Umbilical cord (tissue), 2 donors: ENCODE results near the gene CFLAR. TPM values are rescaled to one million over a fixed set of nuclear protein-coding genes. Genes with fewer than 3 reads are reported as not detected.
"Not testable (repeated sequence)": the region's sequence is repeated elsewhere in the genome, so short reads cannot be mapped to it uniquely, and the experiment has no call there.

Source experiments
- DNase-seq: peaks from one replicate; pipeline ENCODE4 v3.0.0-alpha.2; 2015; ENCODE audit warnings: low spot score
- total RNA-seq: library from RNA; depleted of rRNA; stranded (reverse); fragments of >200 nt; gene quantifications from one replicate; pipeline ENCODE4 v1.2.3, GENCODE V29; 2014; ENCODE audit warnings: low replicate concordance; ENCODE audit not compliant: insufficient read depth

The CFLAR gene
- total RNA-seq, 1 donor from 2014 or later, result 103 TPM

DNA sequence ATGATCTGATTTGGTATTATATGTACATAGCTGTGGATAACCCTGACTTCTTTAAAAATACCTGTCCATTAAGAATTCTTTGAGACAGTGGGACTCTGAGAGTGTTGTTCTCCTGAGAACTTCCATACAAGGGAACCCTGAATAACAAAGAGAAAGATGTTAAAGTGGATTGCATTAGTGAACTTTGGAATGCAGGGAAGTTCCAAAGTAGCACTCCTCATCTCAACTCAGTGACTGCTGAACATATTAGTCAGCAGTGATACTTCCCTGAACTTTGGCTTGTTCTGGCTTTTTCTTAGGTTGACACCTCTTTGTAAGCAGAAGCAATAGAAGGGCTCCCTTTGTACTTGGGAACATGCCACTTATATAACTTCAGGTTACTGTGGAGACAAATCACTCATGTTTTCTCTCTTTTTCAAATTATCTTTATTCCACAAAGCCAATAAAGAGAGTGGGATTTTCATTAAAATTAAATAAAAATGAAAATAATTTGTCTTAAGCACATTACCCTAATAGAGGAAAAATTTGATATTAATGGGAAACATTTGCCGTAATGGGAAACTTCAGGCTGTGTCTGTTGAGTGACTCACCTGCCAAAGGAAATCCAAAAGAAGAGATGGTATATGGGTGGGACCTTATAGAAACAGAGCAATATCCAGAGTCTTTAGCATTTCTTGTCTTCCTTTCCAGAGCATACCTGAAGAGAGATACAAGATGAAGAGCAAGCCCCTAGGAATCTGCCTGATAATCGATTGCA, 33.3 kb downstream of the CFLAR start:
- DNase-seq, result no peak

DNA sequence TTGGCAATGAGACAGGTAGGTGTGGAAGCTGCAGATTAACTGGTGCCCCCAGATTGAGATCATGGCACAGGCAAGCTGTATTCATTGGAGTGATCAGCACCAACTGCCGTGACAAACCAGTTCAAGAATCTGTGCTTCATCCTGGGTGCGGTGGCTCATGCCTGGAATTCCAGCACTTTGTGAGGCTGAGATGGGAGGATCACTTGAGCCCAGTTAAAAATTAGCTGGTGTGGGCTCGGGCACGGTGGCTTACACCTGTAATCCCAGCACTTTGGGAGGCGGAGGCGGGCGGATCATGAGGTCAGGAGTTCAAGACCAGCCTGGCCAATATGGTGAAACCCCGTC, 33.8 kb downstream of the CFLAR start:
- not testable (repeated sequence) for DNase-seq

DNA sequence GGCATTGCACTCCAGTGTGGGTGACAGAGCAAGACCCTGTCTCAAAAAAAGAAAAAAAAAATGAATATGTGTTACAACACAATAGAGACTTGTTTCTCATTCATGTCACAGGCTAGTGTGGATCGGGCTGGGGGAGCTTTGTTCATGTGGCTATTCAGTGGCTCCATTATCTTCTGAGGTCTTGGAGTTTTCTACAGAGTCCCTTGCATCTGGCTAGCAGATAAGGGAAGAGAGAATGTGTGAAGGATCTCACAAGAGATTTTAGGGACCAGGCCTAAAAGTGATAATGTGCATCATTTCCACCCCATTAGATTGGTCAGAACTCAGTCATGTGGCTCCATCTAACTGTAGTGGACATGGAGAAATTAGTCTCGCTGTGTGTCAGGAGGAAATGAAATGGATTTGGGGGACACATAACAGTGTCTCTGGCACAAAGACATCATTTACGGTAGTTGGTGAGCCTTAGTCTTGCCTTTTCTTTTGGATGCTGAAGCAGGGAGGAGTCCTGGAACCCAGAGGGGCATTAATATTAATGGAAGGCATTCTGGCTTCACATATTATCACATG, 34.6 kb downstream of the CFLAR start:
- DNase-seq, result no peak

DNA sequence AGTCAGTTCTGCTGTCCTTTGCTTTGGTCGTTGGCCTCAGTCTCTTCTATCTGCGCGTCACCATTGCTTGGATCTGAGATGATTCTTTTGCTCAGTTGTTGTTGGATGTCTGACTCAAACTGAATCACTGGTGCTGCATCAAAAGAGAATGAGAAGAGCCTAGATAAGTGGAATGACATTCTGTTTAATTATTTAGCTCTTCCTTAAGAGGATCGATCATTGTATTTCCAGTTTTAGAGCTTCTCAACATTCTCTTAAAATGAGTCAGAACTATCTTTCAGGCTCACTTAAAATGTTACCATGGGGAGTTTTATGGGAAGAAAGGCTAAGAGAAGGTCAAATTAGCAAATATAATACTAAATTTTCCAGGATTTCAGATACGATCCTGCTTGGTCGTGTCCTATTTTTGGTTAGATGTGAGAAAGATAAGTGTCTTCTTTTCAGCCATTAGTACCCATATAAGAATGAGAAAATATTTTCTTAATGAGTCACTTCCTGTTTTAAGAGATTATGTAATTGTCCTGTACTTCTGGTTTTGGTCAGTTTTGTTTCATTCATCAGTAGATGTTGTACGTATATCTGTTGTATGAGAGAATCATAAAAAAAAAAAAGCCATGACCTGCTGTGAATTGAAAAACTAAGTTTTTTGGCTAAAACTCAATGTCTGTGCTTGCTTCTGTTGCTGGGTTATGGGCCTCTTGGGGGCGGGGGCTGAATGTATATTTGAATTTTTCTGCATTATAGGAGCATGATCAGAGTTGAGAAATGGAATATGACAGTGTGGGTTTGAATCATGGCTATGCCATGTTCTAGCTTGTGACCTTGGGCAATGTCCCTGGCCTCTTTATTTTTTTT, 35.4 kb downstream of the CFLAR start:
- no peak for DNase-seq

DNA sequence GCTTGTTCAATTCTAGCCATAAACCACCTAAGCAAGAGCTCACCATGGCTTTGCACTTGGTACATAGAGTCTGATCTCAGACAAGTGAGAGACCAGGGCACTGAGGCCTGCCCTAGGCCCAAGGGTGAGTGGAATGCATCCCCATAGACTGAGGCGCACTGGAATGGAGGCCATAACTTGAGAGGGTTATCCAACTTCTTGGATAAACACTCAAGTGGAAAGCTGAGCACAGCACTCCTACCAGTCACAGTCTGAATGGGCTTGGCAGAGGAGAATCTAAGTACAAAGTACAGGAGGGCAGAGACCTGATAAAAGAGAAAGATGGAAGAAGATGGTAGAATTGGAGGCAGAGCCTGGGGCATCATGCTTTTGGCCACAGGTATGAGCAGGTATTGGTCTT, 36.6 kb downstream of the CFLAR start:
- DNase-seq, result no peak

DNA sequence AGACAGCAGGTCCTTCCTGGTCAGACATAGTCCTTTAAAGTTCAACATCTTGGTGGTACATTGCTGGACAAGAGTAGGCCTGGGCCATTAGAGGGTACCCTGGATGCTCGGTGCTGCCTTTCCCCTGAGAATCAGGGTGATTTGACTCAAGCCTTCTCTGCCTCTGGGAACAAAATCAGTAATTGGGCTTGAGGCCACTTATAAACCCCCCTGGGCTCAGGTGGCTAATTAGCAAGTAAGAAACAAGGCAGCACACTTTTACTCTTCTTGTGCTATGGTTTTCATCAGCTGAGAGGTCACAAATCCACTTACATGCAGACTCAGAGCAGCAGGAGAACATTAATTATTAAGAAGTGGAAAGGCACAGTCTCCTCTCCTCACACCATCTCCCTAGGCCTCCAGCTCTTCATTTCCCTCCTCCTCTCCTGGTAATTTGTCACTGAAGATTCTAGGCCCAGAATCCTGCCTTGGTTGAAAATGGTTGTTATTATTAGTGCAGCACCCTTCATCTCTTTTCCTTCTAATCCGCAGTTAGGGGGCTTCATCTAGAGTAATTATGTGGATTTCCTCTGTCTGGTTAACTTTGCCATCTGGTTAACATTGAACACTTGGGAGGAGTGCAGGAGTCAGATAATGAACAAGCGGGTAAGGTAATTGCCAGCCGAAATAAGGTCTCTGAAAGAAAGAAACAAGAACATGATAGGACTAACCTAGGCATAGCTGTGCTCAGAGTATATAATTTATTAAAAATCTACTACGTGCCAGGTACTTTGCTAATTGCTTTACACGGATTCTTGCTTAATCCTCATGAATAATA, 37.2 kb downstream of the CFLAR start:
- DNase-seq, result no peak

DNA sequence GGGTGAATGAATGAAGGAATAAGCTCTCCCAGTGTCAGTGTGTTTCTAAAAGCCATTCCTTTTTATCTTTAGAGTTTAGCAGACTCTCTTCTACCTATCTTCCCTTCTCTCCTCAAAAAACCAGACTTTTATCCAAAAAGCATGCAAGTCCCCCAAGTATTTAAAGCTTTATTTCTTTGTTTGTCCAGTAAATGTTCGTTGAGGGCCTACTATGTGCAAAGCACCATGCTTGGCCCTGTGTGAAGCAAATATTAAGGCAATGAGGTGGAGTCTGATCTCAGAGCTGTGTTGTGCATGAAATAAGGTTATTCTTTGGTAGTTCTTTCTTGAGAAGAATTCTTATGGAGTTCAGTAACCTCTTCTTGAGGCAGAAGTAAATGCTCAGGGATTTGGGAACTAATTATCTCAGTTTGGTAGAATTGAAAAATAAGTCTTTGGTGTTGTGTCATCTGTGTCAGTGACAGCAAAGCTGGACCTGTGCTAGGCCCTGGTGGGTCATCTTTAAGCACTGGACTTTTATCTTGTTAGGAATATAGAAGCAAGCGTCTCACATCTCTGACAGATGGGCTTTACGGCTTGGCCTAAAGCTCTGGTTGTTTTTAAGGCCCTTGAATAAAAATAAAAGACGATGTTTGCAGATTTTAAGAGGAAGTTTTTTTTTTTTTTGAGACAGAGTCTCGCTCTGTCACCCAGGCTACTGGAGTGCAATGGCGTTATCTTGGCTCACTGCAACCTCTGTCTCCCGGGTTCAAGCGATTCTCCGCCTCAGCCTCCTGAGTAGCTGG, 38.8 kb downstream of the CFLAR start:
- no peak for DNase-seq

DNA sequence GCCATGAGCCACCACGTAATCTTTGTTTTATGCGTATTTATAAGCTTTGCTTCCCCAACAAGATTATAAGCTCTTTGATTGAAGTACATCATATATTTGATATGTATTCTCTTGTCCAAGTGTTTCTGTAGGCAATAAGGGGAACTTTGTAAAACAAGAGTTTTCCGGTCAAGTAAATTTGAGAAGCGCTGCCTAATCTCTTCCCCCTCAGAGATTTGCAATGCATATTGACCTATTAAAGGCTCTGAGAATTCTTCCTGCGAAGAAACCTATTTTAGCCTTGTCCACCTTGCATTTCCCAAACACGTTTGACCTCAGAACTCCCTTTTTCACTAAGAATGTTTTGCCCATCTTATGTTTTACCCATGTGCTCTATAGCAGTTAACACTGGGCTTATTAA, 40.1 kb downstream of the CFLAR start:
- no peak for DNase-seq

DNA sequence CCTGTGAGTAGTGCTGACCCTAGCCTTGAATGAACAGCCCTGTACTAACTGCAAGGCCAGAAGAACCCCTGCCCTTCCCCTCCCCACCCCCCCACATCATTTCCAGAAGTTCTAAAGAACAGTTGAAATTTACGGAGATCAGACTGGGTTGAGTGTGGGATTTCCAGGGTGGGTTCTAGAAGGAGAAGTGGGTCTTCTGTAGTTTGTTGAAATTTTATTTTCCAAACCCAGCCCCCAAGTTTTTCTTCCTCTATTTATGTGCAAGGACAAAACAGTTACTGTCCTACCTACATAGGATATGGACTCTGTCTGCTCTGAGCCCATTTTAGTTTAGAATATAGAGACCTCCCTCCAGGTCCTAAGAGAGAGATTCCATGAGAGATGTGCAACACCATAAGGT, 40.7 kb downstream of the CFLAR start:
- no peak for DNase-seq

DNA sequence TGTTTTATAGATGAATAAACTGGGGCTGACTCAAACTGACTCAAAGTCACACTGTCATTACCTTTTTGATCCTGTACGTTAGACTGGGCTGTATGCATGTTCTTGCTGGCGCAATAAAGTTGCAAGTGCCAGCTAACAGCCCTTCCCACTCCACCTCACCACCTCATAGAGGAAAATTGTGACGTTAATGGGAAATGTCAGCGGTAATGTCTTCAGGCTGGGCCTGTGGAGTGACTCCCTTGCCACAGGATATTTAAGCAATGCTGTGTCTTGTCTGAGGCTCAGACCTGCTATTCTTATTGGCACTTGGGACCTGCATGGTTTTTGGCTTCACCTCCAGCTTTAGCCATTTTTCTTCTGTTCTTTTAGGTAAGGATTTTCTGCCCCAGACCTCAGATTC, 41.7 kb downstream of the CFLAR start:
- no peak for DNase-seq

DNA sequence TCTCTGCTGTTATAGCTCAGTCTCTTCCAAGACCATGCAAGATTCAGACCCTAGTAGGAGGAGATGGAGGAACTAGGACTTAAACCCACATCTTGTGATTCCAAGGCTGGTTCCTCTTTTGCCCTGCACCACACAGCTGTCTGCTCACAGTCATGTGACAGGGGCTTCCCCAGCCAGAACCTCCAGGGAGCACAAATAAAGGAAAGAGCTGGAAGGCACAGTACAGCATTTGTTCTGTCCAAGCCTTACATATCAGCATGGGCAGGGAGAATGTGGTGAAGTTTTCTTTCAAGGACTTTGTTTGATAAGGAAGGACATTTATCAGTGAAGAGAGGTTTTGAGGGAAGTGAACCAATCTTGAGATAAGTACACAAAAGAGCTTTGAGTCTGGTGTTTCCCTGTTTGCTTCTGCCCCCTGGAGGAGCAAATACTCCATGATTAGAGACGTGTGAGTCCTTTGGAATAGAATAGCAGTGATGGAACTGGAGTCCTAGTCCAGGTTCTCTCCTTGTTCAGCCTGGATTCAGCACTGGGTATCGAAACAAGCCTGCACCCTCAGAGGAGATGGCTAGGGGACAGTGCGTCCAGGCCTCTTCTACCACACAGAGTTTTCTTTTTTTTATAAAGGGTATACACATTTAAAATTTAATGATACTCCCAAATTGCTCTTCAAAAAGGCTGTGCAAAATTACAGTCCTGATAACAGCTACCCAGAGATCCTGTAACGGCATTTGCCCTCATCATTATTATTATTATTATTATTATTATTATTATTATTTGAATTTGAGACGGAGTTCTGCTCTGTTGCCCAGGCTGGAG, 42.4 kb downstream of the CFLAR start:
- DNase-seq, result peak; percentile 75

DNA sequence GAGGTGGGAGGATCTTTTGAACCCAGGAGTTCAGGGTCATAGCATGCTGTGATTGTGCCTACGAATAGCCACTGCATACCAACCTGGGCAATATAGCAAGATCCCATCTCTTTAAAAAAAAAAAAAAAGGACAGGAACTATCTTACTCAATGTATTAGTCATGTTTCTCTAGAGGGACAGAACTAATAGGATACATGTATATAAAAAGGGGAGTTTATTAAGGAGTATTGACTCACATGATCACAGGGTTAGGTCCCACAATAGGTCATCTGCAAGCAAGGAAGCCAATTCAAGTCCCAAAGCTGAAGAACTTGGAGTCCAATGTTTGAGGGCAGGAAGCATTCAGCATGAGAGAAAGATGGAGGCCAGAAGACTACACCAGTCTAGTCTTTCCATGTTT, 48.2 kb downstream of the CFLAR start:
- DNase-seq, result no peak

DNA sequence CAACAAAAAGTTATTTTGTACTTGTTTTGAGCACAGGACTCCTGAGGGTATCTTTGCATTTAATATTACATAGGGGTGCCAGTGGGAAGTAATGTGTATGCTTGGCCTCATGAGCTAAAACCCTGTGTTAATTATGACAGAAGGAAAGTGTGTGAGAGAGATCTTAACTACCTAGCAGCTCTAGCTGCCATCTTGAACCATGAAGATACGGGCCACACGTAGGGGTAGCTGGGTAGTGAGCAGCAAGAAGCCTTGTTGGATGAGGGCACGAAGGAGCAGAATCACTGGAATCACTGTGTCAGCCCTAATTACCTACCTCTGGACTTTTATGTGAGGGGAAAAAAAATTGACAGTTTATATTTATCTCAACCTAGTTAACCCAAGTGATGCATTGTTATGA, 51.6 kb downstream of the CFLAR start:
- no peak for DNase-seq

DNA sequence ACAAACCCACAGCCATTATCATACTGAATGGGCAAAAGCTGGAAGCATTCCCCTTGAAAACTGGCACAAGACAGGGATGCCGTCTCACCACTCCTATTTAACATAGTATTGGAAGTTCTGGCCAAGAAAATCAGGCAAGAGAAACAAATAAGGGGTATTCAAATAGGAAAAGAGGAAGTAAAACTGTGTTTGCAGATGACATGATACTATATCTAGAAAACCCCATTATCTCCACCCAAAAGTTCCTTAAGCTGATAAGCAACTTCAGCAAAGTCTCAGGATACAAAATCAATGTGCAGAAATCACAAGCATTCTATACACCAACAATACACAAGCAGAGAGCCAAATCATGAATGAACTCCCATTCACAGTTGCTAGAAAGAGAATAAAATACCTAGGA, 52.5 kb downstream of the CFLAR start:
- not testable (repeated sequence) for DNase-seq

DNA sequence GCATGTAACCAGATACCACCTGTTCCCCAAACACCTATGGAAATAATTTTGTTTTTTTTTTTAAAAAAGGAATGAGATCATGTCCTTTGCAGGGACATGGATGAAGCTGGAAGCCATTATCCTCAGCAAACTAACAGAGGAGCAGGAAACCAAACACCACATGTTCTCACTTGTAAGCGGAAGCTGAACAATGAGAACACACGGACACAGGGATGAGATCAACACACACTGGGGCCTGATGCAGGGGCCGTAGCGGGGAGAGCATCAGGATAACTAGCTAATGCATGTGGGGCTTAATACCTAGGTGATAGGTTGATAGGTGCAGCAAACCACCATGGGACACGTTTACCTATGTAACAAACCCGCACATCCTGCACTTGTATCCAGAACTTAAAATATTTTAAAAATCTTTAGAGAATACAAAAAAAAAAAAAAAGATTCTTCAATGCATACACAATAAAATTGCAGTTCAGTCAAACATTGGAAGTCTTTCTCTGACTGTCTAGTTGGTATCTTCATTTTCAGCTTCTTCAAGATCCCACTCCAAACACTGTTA, 55.4 kb downstream of the CFLAR start:
- no peak for DNase-seq

DNA sequence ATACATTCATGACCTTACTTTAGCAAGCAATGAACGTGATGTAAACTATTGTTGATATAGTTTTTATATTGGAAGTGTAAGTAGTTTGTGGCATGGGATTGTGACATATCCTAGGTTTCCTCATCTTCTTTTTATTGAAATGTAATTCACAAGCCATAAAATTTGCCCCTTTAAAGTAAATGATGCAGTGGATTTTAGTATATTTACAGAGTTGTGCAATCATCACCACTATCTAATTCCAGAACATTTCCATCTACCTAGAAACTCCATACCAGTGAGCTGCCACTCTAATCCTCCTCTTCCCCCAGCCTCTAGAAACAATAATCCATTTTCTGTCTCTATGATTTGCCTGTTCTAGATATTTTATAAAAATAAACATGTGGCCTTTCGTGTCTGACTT, 56.3 kb downstream of the CFLAR start:
- DNase-seq, result no peak

DNA sequence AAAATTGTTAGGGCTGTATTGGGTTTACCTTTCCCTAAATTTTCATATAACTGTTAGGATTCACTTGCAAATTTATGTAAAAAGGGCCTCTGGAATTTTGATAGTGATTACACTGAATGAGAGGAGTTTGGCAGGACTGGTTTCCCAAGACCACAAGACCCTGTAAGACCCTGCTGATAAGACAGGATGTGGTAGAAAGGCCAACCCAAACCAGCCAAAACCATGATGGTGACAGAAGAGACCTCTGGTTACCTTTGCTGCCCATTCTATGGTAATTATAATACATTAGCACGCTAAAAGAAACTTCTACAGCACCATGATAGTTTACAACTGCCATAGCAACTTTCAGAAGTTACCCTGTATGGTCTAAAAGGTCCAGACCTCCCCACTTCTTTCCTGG, 58.7 kb downstream of the CFLAR start:
- DNase-seq, result no peak

DNA sequence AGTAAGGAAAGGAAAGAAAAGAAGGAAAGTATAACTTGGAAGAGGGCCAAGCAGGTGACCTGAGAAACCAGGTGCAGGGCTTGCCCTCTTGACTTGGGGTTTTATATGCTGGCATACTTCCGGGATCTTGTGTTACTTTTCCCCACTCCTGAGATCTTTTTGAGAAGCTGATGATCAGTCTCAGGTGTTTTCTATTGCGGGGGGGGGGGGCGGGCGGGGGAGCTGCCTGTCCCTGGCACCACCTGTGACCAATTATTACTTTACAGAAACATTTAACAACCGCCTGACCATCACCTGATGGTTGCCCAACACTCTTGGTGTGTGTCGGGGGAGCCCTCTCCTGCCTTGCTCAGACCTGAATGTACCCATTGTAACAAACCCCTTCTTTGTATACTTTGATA, 60.1 kb downstream of the CFLAR start:
- no peak for DNase-seq

DNA sequence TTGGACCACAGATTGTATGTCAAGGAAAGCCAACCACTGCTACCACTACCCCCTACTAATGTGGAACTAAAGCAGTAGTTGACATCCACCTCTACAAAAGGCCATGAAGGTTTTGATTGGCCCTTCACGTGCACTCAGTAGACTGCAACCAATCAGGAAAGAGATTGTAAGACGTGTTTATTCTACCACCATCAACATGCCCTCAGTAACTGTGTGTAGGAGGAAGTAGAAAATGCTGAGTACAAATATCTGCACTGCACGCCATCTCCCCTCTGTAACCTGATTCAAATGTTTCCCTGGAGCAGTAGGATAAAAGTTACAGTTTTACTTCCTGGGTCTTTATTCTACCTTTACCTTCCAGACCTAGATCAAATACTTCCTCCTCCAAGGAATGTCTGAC, 64.0 kb downstream of the CFLAR start:
- DNase-seq, result no peak
